T-helper 1 cell treated with Interleukin-12 subunit alpha and Interleukin-12 subunit beta and Interleukin-4 antibody, amounts not matched to agents 30 ng/mL and 1 ng/mL, for 36 hours (primary cell): ENCODE results near the gene PIP5K1B. TPM values are rescaled to one million over a fixed set of nuclear protein-coding genes. Genes with fewer than 3 reads are reported as not detected.

ENCODE experiments used
- intact Hi-C: fragments of 100-400 bp; cut with micrococcal nuclease; formaldehyde crosslinking; loops from one replicate; pipeline ENCODE4 v1.15.1; 2024
- total RNA-seq: library from RNA; stranded (reverse); gene quantifications from 2 replicates; pipeline ENCODE4 v1.2.3, GENCODE V29; 2022

PIP5K1B gene
- total RNA-seq, 1 donor from 2014 or later: 4.4 TPM

DNA sequence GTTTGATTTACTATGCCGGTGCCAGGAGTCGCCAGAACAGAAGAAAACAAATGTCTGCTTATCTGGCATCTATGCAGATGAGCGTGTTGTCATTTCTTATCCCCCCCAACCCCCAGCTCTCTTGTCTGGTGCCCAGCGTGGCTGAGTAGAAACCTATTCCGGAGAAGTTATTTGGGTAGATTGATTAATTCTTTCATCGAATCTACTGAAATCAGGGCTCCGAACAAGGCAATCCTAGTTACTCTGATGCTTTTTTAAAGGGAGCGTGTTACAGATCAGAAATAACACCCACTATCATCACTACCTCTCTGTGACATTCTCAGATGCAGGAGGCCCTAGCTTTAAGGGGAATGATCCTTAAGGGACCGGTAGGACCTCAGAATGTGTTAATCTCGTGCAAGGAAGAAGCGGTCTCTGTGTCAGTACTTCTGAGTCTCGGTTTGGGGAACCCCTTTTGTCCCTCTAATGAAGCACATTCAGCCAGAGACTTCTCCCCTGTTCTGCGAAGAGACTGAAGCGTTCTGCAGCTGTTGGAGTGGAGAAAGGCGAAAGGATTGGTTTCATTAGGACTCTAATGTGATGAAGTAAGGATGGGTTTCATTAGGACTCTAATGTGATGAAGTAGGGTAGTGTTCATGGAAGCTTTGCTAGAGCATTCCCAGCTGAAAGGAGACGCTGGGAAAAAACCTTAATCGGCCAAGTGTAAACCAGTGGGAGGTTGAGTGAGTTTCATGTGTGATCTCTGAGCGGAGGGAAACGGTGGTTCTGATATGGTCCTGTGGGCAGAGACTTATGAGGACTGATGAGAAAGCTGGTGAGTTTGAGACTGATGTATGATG lies 1.5 kb downstream of the PIP5K1B start:
- intact Hi-C loops: loop anchor here (2.0 kb wide), 1 partner anchor 122 kb away; no protein-coding TSS in a partner anchor

- intact Hi-C loops: loop anchor here (2.0 kb wide), 1 partner anchor 123 kb away; no protein-coding TSS in a partner anchor
Measured at GRCh38 chr9:68707801-68708488, 2.9 kb downstream of the PIP5K1B start.

DNA sequence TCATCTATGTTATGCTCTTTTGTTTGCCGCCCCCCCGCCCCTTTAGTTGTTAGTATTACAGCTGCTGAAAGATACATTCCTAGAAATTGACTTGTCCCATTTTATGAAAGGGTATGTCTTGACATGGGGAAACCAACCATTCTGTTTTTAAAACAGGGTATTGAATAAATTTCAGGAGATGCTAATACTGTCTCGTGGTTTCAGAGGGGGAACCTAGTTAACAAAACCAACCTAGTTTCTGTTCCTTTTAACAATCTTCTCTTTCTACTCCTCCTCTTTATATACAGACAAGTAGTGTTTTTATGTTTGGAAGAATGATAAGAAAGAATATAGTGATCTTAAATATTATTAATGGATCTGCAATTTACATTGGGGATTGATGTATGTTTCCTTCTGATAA lies 3.5 kb downstream of the PIP5K1B start:
- intact Hi-C loops: no loop called here

GRCh38 chr9:68709291-68710110 lies 4.5 kb downstream of the PIP5K1B start:
- intact Hi-C loops: no loop called here

DNA sequence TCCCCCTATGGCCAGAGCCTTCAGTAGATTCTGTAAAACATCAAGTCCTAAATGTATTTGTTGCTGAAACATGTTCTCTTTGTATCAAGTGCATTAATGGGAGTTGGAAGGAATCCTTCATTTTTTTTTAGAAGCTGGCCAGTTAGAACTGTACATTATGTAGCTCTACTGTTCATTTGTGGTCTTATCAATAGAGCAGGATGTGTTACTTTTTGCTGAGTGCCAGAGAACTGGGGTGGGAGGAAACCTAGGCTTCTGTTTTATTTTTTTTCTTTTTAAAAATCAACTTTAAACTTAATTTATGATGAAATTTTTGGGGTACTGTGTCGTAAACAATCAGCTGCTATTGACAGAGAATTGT lies 5.1 kb downstream of the PIP5K1B start:
- intact Hi-C loops: no loop called here

DNA sequence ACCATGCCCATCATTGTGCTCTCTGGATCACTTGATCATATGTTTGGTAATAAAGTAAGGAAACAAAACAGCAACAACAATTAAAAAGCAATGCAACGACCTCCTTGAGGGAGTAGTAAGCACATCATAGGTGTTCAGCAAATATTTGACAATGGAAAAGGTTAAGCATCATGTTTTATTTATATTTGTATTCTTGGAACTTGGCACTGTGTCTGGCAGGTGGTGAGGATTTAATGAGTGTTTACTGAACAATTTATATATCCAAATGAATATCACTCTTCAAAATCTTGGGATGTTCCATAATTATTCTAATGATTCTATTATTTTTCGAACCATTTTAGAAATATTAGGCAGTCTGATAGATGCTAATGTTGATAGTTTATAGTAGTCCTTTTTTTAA lies 6.2 kb downstream of the PIP5K1B start:
- intact Hi-C loops: no loop called here

DNA sequence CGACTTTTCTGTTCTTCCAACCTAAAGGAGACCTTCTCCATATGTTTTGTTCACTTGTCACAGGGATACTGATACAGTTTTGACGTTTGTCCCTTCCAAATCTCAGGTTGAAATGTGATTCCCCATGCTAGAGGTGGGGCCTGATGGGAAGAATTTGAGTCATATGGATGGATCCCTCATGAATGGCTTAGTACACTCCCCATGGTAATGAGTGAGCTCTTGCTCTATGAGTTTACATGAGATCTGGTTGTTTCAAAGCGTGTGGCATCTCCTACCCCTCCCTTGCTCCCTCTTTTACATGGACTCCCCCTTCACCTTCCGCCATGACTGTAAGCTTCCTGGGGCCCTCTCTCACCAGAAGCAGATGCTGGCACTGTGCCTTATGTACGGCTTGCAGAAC lies 6.9 kb downstream of the PIP5K1B start:
- intact Hi-C loops: no loop called here

DNA sequence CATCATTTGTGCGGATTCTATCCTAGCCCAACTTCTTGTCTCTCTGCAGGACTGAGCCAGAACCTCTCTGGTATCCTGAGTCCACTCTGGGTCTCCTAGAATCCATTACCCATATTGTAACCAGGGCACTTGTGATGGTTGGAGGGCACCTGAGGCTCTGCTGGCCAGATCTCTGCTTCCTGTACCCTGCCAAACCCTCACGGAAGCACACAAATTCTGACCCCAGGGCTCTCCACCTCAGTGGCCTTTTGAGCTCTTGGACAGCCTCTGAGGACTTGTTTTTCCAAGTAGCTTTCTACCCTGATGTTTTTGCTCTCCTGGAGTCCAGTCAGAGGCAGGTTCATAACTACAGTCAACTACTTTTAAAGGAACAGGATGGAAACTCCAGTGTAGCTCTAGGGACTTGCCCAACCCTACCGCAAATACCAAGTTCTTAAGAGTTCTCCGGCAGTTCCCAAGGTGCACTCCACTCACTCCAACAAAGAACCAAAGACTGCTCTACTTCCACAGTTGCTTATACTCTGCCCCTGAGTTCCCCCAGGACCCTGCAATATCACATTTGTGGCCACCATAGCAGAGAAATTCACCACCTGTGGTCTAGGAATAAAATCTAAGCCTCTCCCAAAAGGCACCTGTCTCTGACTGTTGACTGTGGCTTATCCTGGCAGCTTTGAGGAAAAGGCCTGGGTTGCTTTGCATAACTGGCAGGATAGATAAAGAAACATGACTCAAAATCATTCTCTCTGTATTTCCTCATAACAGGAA lies 9.6 kb downstream of the PIP5K1B start:
- intact Hi-C loops: no loop called here

- intact Hi-C loops: no loop called here
Measured at GRCh38 chr9:68715181-68715456, 10.1 kb downstream of the PIP5K1B start.

- intact Hi-C loops: no loop called here
Measured at GRCh38 chr9:68717552-68718443, 12.8 kb downstream of the PIP5K1B start.

- intact Hi-C loops: no loop called here
Measured at GRCh38 chr9:68719847-68720246, 14.8 kb downstream of the PIP5K1B start.

DNA sequence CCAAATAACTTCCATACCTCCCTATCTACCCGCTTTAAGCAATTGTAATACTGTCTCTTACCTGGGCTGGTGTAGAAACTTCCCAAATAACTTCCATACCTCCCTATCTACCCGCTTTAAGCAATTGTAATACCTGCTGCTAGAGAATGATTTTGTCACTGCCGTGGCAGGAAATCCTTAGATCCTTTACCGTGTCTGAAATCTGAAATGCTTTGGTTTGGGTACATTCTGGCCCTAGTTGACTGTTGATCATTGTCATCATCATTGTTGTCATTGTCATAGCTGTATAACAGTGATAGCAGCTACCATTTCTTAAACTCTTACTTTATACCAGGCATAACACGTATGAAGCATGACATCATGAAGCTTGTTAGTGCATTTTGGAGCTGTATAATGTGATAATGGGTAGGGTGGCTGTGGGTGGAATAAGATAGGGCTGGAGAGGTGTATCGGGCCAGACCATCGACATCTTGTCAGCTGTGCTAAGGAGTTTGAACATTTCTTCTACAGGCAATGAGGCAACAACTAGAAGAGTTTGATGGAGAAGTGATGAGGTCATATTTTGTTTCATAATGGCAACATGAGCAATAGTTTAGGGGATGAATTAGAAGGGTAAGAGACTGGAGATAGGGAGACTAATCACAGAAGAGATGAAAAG lies 15.7 kb downstream of the PIP5K1B start:
- intact Hi-C loops: no loop called here

DNA sequence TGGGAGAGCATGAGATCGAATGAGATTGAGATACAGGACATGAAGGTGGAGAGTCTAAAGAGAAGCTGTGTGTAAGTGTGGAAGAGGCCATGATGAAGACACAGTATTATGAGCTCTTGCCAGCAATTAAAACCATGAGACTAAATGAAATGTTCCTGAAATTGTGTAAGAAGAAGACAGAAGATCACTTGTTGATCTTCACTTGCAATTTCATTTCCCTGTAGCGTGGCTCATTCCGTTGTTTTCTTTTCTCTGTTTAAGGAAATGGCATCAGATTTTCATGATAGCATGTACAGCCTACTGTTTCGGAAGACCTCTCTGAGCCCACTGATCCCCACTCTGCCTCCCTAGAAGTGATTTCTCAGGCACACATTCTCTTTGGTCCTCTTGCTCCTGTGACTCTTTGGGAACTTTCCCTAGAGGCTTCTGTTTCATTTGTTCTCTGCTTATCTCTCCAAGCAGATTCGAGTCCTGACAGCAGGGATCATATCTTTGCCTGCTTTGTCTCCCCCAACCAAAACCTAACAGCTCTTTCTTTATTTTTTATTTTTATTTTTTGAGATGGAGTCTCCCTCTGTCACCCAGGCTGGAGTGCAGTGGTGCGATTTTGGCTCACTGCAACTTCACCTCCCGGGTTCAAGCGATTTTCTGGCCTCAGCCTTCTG lies 16.8 kb downstream of the PIP5K1B start:
- intact Hi-C loops: no loop called here

- intact Hi-C loops: no loop called here
Measured at GRCh38 chr9:68725070-68725469, 20.0 kb downstream of the PIP5K1B start.

- intact Hi-C loops: no loop called here
Measured at GRCh38 chr9:68726489-68726888, 21.4 kb downstream of the PIP5K1B start.

- intact Hi-C loops: no loop called here
Measured at GRCh38 chr9:68727636-68728035, 22.6 kb downstream of the PIP5K1B start.

DNA sequence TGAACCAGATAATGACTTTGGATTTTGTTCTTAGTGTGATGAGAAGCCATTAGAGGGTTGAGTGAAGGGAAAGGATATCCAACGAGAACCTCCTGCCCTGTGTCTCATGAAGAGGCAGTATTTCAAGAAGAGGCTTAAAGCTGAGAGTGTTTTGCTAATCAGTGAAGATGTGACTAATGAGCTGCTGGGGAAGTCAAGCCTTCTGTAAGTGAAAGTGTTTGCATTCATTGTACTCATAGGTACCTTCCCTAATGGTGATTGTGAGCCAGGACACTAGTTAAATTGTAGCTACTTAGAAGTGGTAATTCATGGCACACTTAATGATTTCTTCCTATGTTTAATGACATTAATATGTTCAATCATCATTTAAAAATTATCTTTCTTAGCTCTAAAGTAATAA lies 23.7 kb downstream of the PIP5K1B start:
- intact Hi-C loops: no loop called here

DNA sequence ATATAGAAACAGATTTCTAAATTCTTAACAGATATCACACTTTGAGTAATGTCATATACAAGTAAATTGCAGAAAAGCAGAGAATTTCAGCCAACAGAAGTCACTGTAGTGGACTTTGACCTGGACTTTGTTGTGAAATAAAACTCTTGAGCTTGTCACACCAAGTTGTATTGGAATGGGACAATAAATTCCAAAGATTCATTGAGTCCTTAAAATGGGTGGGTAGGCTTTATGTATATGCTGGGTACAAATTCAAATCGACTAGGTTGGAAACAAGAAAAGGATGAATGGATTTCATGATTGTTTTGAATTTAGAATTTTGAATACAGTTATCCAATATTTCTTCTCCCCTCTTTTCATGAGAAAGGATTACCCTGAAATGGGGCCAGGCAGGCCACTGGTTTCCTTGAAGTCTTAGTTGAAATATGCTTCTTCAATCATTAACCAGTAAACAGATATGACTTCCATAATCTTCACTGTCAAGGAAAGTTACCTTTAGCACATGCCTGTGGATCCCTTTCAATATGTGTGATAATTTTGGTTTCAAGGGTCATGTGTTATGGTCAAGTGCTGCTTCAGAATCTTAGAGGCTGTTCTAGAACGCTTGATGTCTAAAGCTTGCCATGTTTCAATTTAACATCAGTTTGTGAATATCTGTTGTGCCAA lies 25.7 kb downstream of the PIP5K1B start:
- intact Hi-C loops: no loop called here

- intact Hi-C loops: no loop called here
Measured at GRCh38 chr9:68731857-68732256, 26.8 kb downstream of the PIP5K1B start.
